Upper lobe of left lung (tissue), 4 donors: ENCODE results near the gene TMEM271.

ENCODE experiments used
- CTCF ChIP-seq, 6 experiments: fragments of 450-650 bp in 4 of 6; fragments of 200-600 bp in 2 of 6; sonication (generic) in 2 of 6; IDR thresholded peaks; one replicate each; pipeline ENCODE4 v1.5.1; 2016 to 2019; ENCODE audit warnings: antibody characterized with exemption in 6 of 6
- EP300 ChIP-seq, 4 donors: sonication (generic); formaldehyde crosslinking; IDR thresholded peaks; one replicate each; pipeline ENCODE4 v1.5.1; 2017; ENCODE audit warnings: antibody characterized with exemption in 4 of 4, control low read depth in 2 of 4
- POLR2A ChIP-seq, 4 donors: fragments of 450-650 bp; IDR thresholded peaks; one replicate each; pipeline ENCODE4 v1.5.1; 2016 to 2017; ENCODE audit warnings: antibody characterized with exemption in 4 of 4, mild to moderate bottlenecking in 2 of 4
- POLR2AphosphoS5 ChIP-seq, 2 donors: sonication (generic); formaldehyde crosslinking; IDR thresholded peaks; one replicate each; pipeline ENCODE4 v1.5.1; 2017; ENCODE audit warnings: antibody characterized with exemption in 2 of 2

GRCh38 chr4:526189-526909 is 49.7 kb downstream of the TMEM271 start:
- TF ChIP-seq CTCF (IDR thresholded peaks at IDR 0.05) (no peak), POLR2AphosphoS5 (IDR thresholded peaks at IDR 0.05) (no peak), POLR2A (IDR thresholded peaks at IDR 0.05) (no peak), EP300 (IDR thresholded peaks at IDR 0.05) (no peak)
